IMR-90 (cell line): Measurements from ENCODE around the gene LILRA6.

Experiments used
- CEBPB ChIP-seq: IDR thresholded peaks from 2 replicates; pipeline ENCODE4 v1.6.1; 2012; ENCODE audit warnings: low read depth, low read length, improper control_type of control experiment
- CTCF ChIP-seq: conservative IDR thresholded peaks from 2 replicates; pipeline ENCODE4 v1.5.1; 2012; ENCODE audit warnings: mild to moderate bottlenecking, low read depth, low read length, improper control_type of control experiment
- MAFK ChIP-seq: IDR thresholded peaks from 2 replicates; pipeline ENCODE4 v1.6.1; 2012; ENCODE audit warnings: low read depth, low read length, improper control_type of control experiment
- MAZ ChIP-seq: IDR thresholded peaks from 2 replicates; pipeline ENCODE4 v1.6.1; 2012; ENCODE audit warnings: low read depth, mild to moderate bottlenecking, low read length, improper control_type of control experiment, moderate library complexity, borderline replicate concordance
- POLR2A ChIP-seq: IDR thresholded peaks from 2 replicates; pipeline ENCODE4 v1.6.1; 2012; ENCODE audit warnings: mild to moderate bottlenecking, low read depth, low read length
- RAD21 ChIP-seq: IDR thresholded peaks from 2 replicates; pipeline ENCODE4 v1.6.1; 2012; ENCODE audit warnings: low read length, improper control_type of control experiment
- RFX5 ChIP-seq: IDR thresholded peaks from 2 replicates; pipeline ENCODE4 v1.8.0; 2012; ENCODE audit warnings: low read depth, mild to moderate bottlenecking, low read length, moderate library complexity
- SMC3 ChIP-seq: fragments of 150-350 bp; IDR thresholded peaks from 2 replicates; pipeline ENCODE4 v1.6.1; 2016; ENCODE audit warnings: low read depth, mild to moderate bottlenecking, antibody characterized with exemption, low read length, moderate library complexity
- USF2 ChIP-seq: fragments of 150-350 bp; IDR thresholded peaks from 2 replicates; pipeline ENCODE4 v1.6.1; 2017; ENCODE audit warnings: mild to moderate bottlenecking, antibody characterized with exemption, low read length, low read depth

GRCh38 chr19:54245936-54246335 is 3.3 kb upstream of the LILRA6 start:
- TF ChIP-seq CTCF = no peak
- TF ChIP-seq POLR2A = no peak
- no peak for TF ChIP-seq USF2
- no peak for TF ChIP-seq MAZ
- no peak for TF ChIP-seq CEBPB
- no peak for TF ChIP-seq SMC3
- TF ChIP-seq MAFK = no peak
- no peak for TF ChIP-seq RAD21
- no peak for TF ChIP-seq RFX5
